Natural killer cell (primary cell): ENCODE measurements around the gene ADGRD1. TPM values are rescaled to one million over a fixed set of nuclear protein-coding genes. Genes with fewer than 3 reads are reported as not detected.

ENCODE experiments used
- ATAC-seq, 3 donors: fragments of 150-1000 bp in 2 of 3; fragments of 200-7000 bp in 1 of 3; cut with Tn5 transposase; 1 replicate in 1 of 3; 2 replicates in 2 of 3; pipeline ENCODE4 v1.10.0; 2021; ENCODE audit warnings: mild to moderate bottlenecking in 2 of 3, moderate library complexity in 2 of 3
- DNase-seq, 2 donors: peaks; one replicate each; pipeline versions ENCODE4 v3.0.0 to v3.0.0-alpha.2; 2013 to 2021; ENCODE audit warnings: mixed read lengths in 1 of 2
- H3K27ac ChIP-seq: one replicate; pipeline ENCODE4 v1.5.1; 2013; ENCODE audit warnings: mild to moderate bottlenecking, low read length
- H3K27me3 ChIP-seq: one replicate; pipeline ENCODE4 v1.6.1; 2013; ENCODE audit warnings: low read length; ENCODE audit not compliant: control insufficient read depth, insufficient read depth
- H3K36me3 ChIP-seq: one replicate; pipeline ENCODE4 v1.6.1; 2013; ENCODE audit warnings: low read length; ENCODE audit not compliant: control insufficient read depth, insufficient read depth
- H3K4me1 ChIP-seq: one replicate; pipeline ENCODE4 v1.6.1; 2013; ENCODE audit warnings: low read length; ENCODE audit not compliant: control insufficient read depth, insufficient read depth
- H3K4me3 ChIP-seq: one replicate; pipeline ENCODE4 v1.5.1; 2013; ENCODE audit warnings: low read length
- H3K9me3 ChIP-seq: one replicate; pipeline ENCODE4 v1.6.1; 2013; ENCODE audit warnings: low read length; ENCODE audit not compliant: control insufficient read depth, insufficient read depth
- H3K27ac Mint-ChIP-seq, 2 donors: one replicate each; pipeline ENCODE4 v1.8.0; 2022; ENCODE audit warnings: mild to moderate bottlenecking in 2 of 2, mixed read lengths in 2 of 2, moderate library complexity in 1 of 2
- H3K27me3 Mint-ChIP-seq, 2 donors: one replicate each; pipeline ENCODE4 v1.8.0; 2022; ENCODE audit warnings: low read depth in 2 of 2, mixed read lengths in 2 of 2
- H3K36me3 Mint-ChIP-seq: one replicate; pipeline ENCODE4 v1.8.0; 2022; ENCODE audit warnings: mixed read lengths
- H3K4me1 Mint-ChIP-seq, 2 donors: one replicate each; pipeline ENCODE4 v1.8.0; 2022; ENCODE audit warnings: mixed read lengths in 2 of 2
- H3K4me3 Mint-ChIP-seq: one replicate; pipeline ENCODE4 v1.8.0; 2022; ENCODE audit warnings: mild to moderate bottlenecking, moderate library complexity, mixed read lengths
- H3K9me3 Mint-ChIP-seq, 2 donors: one replicate each; pipeline ENCODE4 v1.8.0; 2022; ENCODE audit warnings: mixed read lengths in 2 of 2
- WGBS: methylation state at CpG from one replicate; pipeline ENCODE4 v1.1.7; 2013; ENCODE audit warnings: missing lambda C conversion rate; ENCODE audit not compliant: insufficient coverage; 5-methylcytosine and 5-hydroxymethylcytosine counted together
- intact Hi-C: fragments of 100-400 bp; cut with micrococcal nuclease; formaldehyde crosslinking; loops from one replicate; pipeline ENCODE4 v1.14.2; 2022
- total RNA-seq, 4 donors: library from RNA; stranded (reverse); fragments of 120-200 nt in 1 of 4; gene quantifications; one replicate each; pipeline versions ENCODE4 v1.2.3 to v1.2.4, GENCODE V29; 2013 to 2022
- TF ChIP-seq, protein P1 (sequence below): fragments of 200-600 bp; IDR thresholded peaks from one replicate; pipeline ENCODE4 v1.8.0; 2022; ENCODE audit warnings: antibody characterized with exemption

ADGRD1 gene
- total RNA-seq, 3 donors from 2014 or later (not counting 1 experiment from before 2014, with no cell fraction given): 0.50 to 3.9 (median 1.4) TPM

- Histone ChIP-seq H3K4me1 (peaks cover 4% of the 10 kb centered on the region), H3K27me3 (no peaks in the 10 kb centered on the region), H3K36me3 (no peaks in the 10 kb centered on the region), H3K4me3 (no peak overlapping the region), H3K27ac (no peak overlapping the region), H3K9me3 (no peaks in the 10 kb centered on the region)
- TF ChIP-seq, protein P1, sequence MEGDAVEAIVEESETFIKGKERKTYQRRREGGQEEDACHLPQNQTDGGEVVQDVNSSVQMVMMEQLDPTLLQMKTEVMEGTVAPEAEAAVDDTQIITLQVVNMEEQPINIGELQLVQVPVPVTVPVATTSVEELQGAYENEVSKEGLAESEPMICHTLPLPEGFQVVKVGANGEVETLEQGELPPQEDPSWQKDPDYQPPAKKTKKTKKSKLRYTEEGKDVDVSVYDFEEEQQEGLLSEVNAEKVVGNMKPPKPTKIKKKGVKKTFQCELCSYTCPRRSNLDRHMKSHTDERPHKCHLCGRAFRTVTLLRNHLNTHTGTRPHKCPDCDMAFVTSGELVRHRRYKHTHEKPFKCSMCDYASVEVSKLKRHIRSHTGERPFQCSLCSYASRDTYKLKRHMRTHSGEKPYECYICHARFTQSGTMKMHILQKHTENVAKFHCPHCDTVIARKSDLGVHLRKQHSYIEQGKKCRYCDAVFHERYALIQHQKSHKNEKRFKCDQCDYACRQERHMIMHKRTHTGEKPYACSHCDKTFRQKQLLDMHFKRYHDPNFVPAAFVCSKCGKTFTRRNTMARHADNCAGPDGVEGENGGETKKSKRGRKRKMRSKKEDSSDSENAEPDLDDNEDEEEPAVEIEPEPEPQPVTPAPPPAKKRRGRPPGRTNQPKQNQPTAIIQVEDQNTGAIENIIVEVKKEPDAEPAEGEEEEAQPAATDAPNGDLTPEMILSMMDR: no peak
- Mint-ChIP-seq H3K27ac (no peak overlapping the region), H3K9me3 (no peaks in the 10 kb centered on the region), H3K27me3 (no peaks in the 10 kb centered on the region), H3K4me1 (no peaks in the 10 kb centered on the region), H3K4me3 (no peak overlapping the region), H3K36me3 (no peaks in the 10 kb centered on the region)
- intact Hi-C loops: no loop called here
- WGBS: 70% methylated on average over 21 of the region's 21 CpGs
- no peak for ATAC-seq
- no peak for DNase-seq
Observed at GRCh38 chr12:131006036-131006735, 52.5 kb downstream of the ADGRD1 start.

GRCh38 chr12:131007031-131007739, 53.5 kb downstream of the ADGRD1 start:
- no peak for ATAC-seq
- DNase-seq: no peak
- Histone ChIP-seq H3K4me3 (no peak overlapping the region), H3K9me3 (no peaks in the 10 kb centered on the region), H3K27ac (no peak overlapping the region), H3K27me3 (no peaks in the 10 kb centered on the region), H3K4me1 (peaks cover 4% of the 10 kb centered on the region), H3K36me3 (no peaks in the 10 kb centered on the region)
- TF ChIP-seq, protein P1: no peak
- 69% methylated on average over 20 of the region's 20 CpGs for WGBS
- Mint-ChIP-seq H3K27ac (no peak overlapping the region), H3K4me3 (no peak overlapping the region), H3K27me3 (no peaks in the 10 kb centered on the region), H3K4me1 (no peaks in the 10 kb centered on the region), H3K9me3 (no peaks in the 10 kb centered on the region), H3K36me3 (no peaks in the 10 kb centered on the region)
- intact Hi-C loops: no loop called here

GRCh38 chr12:131007740-131008117, 54.0 kb downstream of the ADGRD1 start:
- DNase-seq (no peak), ATAC-seq (no peak)
- TF ChIP-seq, protein P1: no peak
- peaks cover 4% of the 10 kb centered on the region for H3K4me1 ChIP-seq
- no peak overlapping the region for H3K4me3 ChIP-seq
- Mint-ChIP-seq H3K27ac (no peak overlapping the region), H3K36me3 (no peaks in the 10 kb centered on the region), H3K4me1 (no peaks in the 10 kb centered on the region), H3K4me3 (no peak overlapping the region), H3K9me3 (no peaks in the 10 kb centered on the region), H3K27me3 (no peaks in the 10 kb centered on the region)
- intact Hi-C loops: no loop called here
- no peaks in the 10 kb centered on the region for H3K9me3 ChIP-seq
- WGBS: 78% methylated on average over 3 of the region's 3 CpGs
- H3K27ac ChIP-seq: no peak overlapping the region
- H3K27me3 ChIP-seq: no peaks in the 10 kb centered on the region
- H3K36me3 ChIP-seq: no peaks in the 10 kb centered on the region
